GM19025 (cell line): ENCODE results near the gene PKNOX1.
"Not testable (repeated sequence)": the region's sequence is repeated elsewhere in the genome, so short reads cannot be mapped to it uniquely, and the experiment has no call there.

Experiments used
- ATAC-seq: cut with Tn5 transposase; IDR thresholded peaks from one replicate; pipeline ENCODE4 v1.9.1; 2021; ENCODE audit warnings: mild to moderate bottlenecking, low read depth, moderate library complexity; ENCODE audit not compliant: unreplicated experiment

PKNOX1 gene

GRCh38 chr21:43043291-43043690 lies 68.9 kb downstream of the PKNOX1 start:
- ATAC-seq, result not testable (repeated sequence)

GRCh38 chr21:43044547-43044946 lies 70.2 kb downstream of the PKNOX1 start:
- ATAC-seq, result not testable (repeated sequence)

- ATAC-seq, result not testable (repeated sequence)
Measured at GRCh38 chr21:43045165-43045875, 71.0 kb downstream of the PKNOX1 start.

- ATAC-seq, result not testable (repeated sequence)
Measured at GRCh38 chr21:43045876-43046821, 71.8 kb downstream of the PKNOX1 start.

GRCh38 chr21:43053112-43053511 lies 78.8 kb downstream of the PKNOX1 start:
- ATAC-seq, result not testable (repeated sequence)

- ATAC-seq, result not testable (repeated sequence)
Measured at GRCh38 chr21:43062955-43063664, 88.7 kb downstream of the PKNOX1 start.

- not testable (repeated sequence) for ATAC-seq
Measured at GRCh38 chr21:43064265-43064917, 90.0 kb downstream of the PKNOX1 start.

GRCh38 chr21:43065991-43066390 lies 91.6 kb downstream of the PKNOX1 start:
- ATAC-seq, result not testable (repeated sequence)

GRCh38 chr21:43066690-43067089 lies 92.3 kb downstream of the PKNOX1 start:
- not testable (repeated sequence) for ATAC-seq

GRCh38 chr21:43068065-43068464 lies 93.7 kb downstream of the PKNOX1 start:
- not testable (repeated sequence) for ATAC-seq

- not testable (repeated sequence) for ATAC-seq
Measured at GRCh38 chr21:43069682-43070081, 95.3 kb downstream of the PKNOX1 start.

GRCh38 chr21:43072742-43073141 lies 98.4 kb downstream of the PKNOX1 start:
- ATAC-seq, result not testable (repeated sequence)

GRCh38 chr21:43074401-43075169 lies 100.2 kb downstream of the PKNOX1 start:
- not testable (repeated sequence) for ATAC-seq

- ATAC-seq, result not testable (repeated sequence)
Measured at GRCh38 chr21:43075170-43076022, 101.0 kb downstream of the PKNOX1 start, which contains the start of gene CBS. Gene CBS (minus strand): TSS chr21:43075835. CDS start chr21:43072193, 3,642 bp downstream.

GRCh38 chr21:43076023-43076637 lies 101.8 kb downstream of the PKNOX1 start:
- not testable (repeated sequence) for ATAC-seq

GRCh38 chr21:43076643-43077042 lies 102.3 kb downstream of the PKNOX1 start:
- not testable (repeated sequence) for ATAC-seq

GRCh38 chr21:43082587-43083300 lies 108.4 kb downstream of the PKNOX1 start:
- ATAC-seq, result not testable (repeated sequence)
